WTC11 (cell line): ENCODE measurements around the gene USP13. TPM values are rescaled to one million over a fixed set of nuclear protein-coding genes. Genes with fewer than 3 reads are reported as not detected.

Experiments
- ATAC-seq: fragments of 200-7000 bp; cut with Tn5 transposase; 2 replicates; pipeline ENCODE4 v1.10.0; 2021; ENCODE audit warnings: mild to moderate bottlenecking, moderate library complexity
- CTCF ChIA-PET: fragments of 300-600 bp; sonication (Branson Sonifier 250); formaldehyde crosslinking; loops from one replicate; lab custom pipeline; 2021; ENCODE audit warnings: antibody characterized with exemption; lab: Charles Lee
- POLR2A ChIA-PET: fragments of 350-600 bp; sonication (Branson Sonifier 250); formaldehyde crosslinking; loops from one replicate; lab custom pipeline; 2021; ENCODE audit warnings: antibody characterized with exemption; lab: Charles Lee
- DNase-seq: peaks from one replicate; pipeline ENCODE4 v3.0.0; 2021; ENCODE audit warnings: low spot score
- H3K27ac Mint-ChIP-seq: 2 replicates; pipeline ENCODE4 v1.8.0; 2021; ENCODE audit warnings: mixed read lengths
- H3K27me3 Mint-ChIP-seq: 2 replicates; pipeline ENCODE4 v1.8.0; 2021; ENCODE audit warnings: low read depth, mild to moderate bottlenecking, moderate library complexity, mixed read lengths
- H3K36me3 Mint-ChIP-seq: 2 replicates; pipeline ENCODE4 v1.8.0; 2021; ENCODE audit warnings: mixed read lengths
- H3K4me1 Mint-ChIP-seq: 2 replicates; pipeline ENCODE4 v1.8.0; 2022; ENCODE audit warnings: mixed read lengths
- H3K4me3 Mint-ChIP-seq: 2 replicates; pipeline ENCODE4 v1.8.0; 2021; ENCODE audit warnings: mild to moderate bottlenecking, moderate library complexity, mixed read lengths
- H3K9me3 Mint-ChIP-seq: 2 replicates; pipeline ENCODE4 v1.8.0; 2021; ENCODE audit warnings: mixed read lengths
- ELF4 ChIP-seq: sonication (generic); formaldehyde crosslinking; IDR thresholded peaks from 2 replicates; pipeline ENCODE4 v1.8.1; 2022; ENCODE audit warnings: low read depth, mild to moderate bottlenecking, moderate library complexity, missing genetic modification reagents
- EMX1 ChIP-seq: fragments of 250-450 bp; sonication (Bioruptor Pico); IDR thresholded peaks from 2 replicates; pipeline ENCODE4 v1.8.0; 2021; ENCODE audit warnings: mild to moderate bottlenecking
- FOXK1 ChIP-seq: sonication (generic); formaldehyde crosslinking; IDR thresholded peaks from 2 replicates; pipeline ENCODE4 v1.8.0; 2022; ENCODE audit warnings: mild to moderate bottlenecking, moderate library complexity, missing genetic modification reagents
- GTF2I ChIP-seq: fragments of 250-450 bp; sonication (Bioruptor Pico); conservative IDR thresholded peaks from 2 replicates; pipeline ENCODE4 v1.4.0; 2021; ENCODE audit warnings: mild to moderate bottlenecking
- NR3C1 ChIP-seq: sonication (generic); formaldehyde crosslinking; conservative IDR thresholded peaks from 2 replicates; pipeline ENCODE4 v1.8.1; 2023; ENCODE audit warnings: low read depth, mild to moderate bottlenecking, missing genetic modification reagents
- RORB ChIP-seq: fragments of 250-450 bp; sonication (Bioruptor Pico); IDR thresholded peaks from 2 replicates; pipeline ENCODE4 v1.9.0; 2021; ENCODE audit warnings: mild to moderate bottlenecking
- SOX15 ChIP-seq: fragments of 250-450 bp; sonication (Bioruptor Pico); IDR thresholded peaks from 2 replicates; pipeline ENCODE4 v1.9.0; 2021; ENCODE audit warnings: mild to moderate bottlenecking
- TEAD1 ChIP-seq: sonication (generic); formaldehyde crosslinking; IDR thresholded peaks from 2 replicates; pipeline ENCODE4 v1.8.0; 2022; ENCODE audit warnings: mild to moderate bottlenecking, missing genetic modification reagents
- ZBTB21 ChIP-seq: sonication (generic); formaldehyde crosslinking; IDR thresholded peaks from 2 replicates; pipeline ENCODE4 v1.8.1; 2023; ENCODE audit warnings: mild to moderate bottlenecking, missing genetic modification reagents, borderline replicate concordance
- ZNF396 ChIP-seq: fragments of 250-450 bp; sonication (Bioruptor Pico); IDR thresholded peaks from 2 replicates; pipeline ENCODE4 v1.8.0; 2021; ENCODE audit warnings: mild to moderate bottlenecking, moderate library complexity, borderline replicate concordance
- total RNA-seq: library from RNA; stranded (reverse); gene quantifications from 3 replicates; pipeline ENCODE4 v1.2.3, GENCODE V29; 2021
- TF ChIP-seq, protein P1 (sequence below): fragments of 200-600 bp; IDR thresholded peaks from 2 replicates; pipeline ENCODE4 v1.8.0; 2022; ENCODE audit warnings: antibody characterized with exemption
- TF ChIP-seq, protein P2 (sequence below): fragments of 250-450 bp; sonication (Bioruptor Pico); IDR thresholded peaks from 2 replicates; pipeline ENCODE4 v2.1.2; 2022; ENCODE audit warnings: mild to moderate bottlenecking, moderate library complexity
- TF ChIP-seq, protein P3 (sequence below): sonication (generic); formaldehyde crosslinking; IDR thresholded peaks from 2 replicates; pipeline ENCODE4 v1.8.0; 2023; ENCODE audit warnings: missing genetic modification reagents, mild to moderate bottlenecking, borderline replicate concordance
- TF ChIP-seq, protein P4 (sequence below): sonication (generic); formaldehyde crosslinking; IDR thresholded peaks from 2 replicates; pipeline ENCODE4 v1.8.0; 2022; ENCODE audit warnings: mild to moderate bottlenecking, missing genetic modification reagents
- TF ChIP-seq, protein P5 (sequence below): fragments of 250-450 bp; sonication (Bioruptor Pico); conservative IDR thresholded peaks from 2 replicates; pipeline ENCODE4 v1.9.0; 2021; ENCODE audit warnings: mild to moderate bottlenecking
- TF ChIP-seq, protein P6 (sequence below): sonication (generic); formaldehyde crosslinking; IDR thresholded peaks from 2 replicates; pipeline ENCODE4 v1.8.0; 2023; ENCODE audit warnings: mild to moderate bottlenecking, missing genetic modification reagents
- TF ChIP-seq, protein P7 (sequence below): fragments of 250-450 bp; sonication (Bioruptor Pico); IDR thresholded peaks from 2 replicates; pipeline ENCODE4 v1.9.0; 2021; ENCODE audit warnings: mild to moderate bottlenecking, borderline replicate concordance

The USP13 gene
- total RNA-seq, 1 experiment from 2014 or later: 26.8 TPM

DNA sequence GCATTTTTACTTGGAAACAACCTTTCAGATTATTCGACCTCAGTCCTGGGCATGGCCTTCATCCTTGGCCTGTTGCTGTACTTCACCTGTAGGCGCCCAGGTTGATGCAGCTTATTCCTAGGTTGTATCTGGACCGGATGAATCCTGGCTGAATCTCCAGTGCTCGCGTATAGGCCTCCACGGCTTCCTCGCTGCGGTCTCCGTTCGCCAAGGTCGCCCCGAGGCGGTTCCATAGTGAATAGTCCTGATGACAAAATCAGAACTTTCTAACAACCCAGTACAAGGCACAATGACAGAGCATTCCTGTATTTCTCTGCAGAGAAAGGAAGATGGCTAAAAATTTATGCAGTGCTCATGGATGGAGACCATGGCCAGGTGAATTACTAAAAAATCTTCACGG, 154.7 kb downstream of the USP13 start (continued):
- TF ChIP-seq, protein P1, sequence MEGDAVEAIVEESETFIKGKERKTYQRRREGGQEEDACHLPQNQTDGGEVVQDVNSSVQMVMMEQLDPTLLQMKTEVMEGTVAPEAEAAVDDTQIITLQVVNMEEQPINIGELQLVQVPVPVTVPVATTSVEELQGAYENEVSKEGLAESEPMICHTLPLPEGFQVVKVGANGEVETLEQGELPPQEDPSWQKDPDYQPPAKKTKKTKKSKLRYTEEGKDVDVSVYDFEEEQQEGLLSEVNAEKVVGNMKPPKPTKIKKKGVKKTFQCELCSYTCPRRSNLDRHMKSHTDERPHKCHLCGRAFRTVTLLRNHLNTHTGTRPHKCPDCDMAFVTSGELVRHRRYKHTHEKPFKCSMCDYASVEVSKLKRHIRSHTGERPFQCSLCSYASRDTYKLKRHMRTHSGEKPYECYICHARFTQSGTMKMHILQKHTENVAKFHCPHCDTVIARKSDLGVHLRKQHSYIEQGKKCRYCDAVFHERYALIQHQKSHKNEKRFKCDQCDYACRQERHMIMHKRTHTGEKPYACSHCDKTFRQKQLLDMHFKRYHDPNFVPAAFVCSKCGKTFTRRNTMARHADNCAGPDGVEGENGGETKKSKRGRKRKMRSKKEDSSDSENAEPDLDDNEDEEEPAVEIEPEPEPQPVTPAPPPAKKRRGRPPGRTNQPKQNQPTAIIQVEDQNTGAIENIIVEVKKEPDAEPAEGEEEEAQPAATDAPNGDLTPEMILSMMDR: no peak
- TF ChIP-seq, protein P2, sequence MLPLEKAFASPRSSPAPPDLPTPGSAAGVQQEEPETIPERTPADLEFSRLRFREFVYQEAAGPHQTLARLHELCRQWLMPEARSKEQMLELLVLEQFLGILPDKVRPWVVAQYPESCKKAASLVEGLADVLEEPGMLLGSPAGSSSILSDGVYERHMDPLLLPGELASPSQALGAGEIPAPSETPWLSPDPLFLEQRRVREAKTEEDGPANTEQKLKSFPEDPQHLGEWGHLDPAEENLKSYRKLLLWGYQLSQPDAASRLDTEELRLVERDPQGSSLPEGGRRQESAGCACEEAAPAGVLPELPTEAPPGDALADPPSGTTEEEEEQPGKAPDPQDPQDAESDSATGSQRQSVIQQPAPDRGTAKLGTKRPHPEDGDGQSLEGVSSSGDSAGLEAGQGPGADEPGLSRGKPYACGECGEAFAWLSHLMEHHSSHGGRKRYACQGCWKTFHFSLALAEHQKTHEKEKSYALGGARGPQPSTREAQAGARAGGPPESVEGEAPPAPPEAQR (CRISPR knock-in tag): no peak
- TF ChIP-seq, all 79 proteins: peak for 0

DNA sequence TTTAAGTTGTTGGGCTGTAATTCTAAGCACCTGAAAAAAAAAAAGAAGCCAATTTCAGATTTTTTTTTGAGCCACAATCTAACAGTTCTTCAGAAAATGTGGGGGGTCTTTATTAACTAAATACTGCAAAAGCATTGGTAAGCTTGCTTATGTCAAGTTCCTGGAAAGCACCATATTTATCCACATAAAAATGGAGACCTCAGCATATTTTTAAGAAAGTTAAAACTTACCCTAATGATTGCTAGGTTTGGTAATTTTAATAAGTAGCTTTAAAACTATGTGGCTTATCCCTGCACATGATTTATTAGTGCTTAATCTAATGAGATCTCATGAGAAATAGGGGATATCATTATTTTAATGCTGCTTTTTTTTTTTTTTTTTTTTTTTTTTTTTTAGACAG, 156.8 kb downstream of the USP13 start:
- H3K4me1 Mint-ChIP-seq: peaks cover 4% of the 10 kb centered on the region
- POLR2A ChIA-PET: no interaction called here
- no peaks in the 10 kb centered on the region for H3K27me3 Mint-ChIP-seq
- CTCF ChIA-PET: interaction anchor here (0.6 to 1.3 kb wide), 2 partner anchors 42 to 414 kb away, joined by 4 to 5 read pairs; no protein-coding TSS in a partner anchor
- no peaks in the 10 kb centered on the region; the same call in 1 of the 2 replicates for H3K36me3 Mint-ChIP-seq
- ATAC-seq (no peak), DNase-seq (no peak)
- no peak overlapping the region for H3K4me3 Mint-ChIP-seq
- no peaks in the 10 kb centered on the region for H3K9me3 Mint-ChIP-seq
- H3K27ac Mint-ChIP-seq: no peak overlapping the region
- TF ChIP-seq RORB (CRISPR knock-in tag) (no peak), ELF4 (CRISPR knock-in tag) (no peak), FOXK1 (CRISPR knock-in tag) (no peak), TEAD1 (CRISPR knock-in tag) (no peak), GTF2I (CRISPR knock-in tag) (no peak), ZNF396 (CRISPR knock-in tag) (no peak), ZBTB21 (CRISPR knock-in tag) (no peak), EMX1 (CRISPR knock-in tag) (no peak), NR3C1 (no peak), SOX15 (no peak)
- TF ChIP-seq, protein P3, sequence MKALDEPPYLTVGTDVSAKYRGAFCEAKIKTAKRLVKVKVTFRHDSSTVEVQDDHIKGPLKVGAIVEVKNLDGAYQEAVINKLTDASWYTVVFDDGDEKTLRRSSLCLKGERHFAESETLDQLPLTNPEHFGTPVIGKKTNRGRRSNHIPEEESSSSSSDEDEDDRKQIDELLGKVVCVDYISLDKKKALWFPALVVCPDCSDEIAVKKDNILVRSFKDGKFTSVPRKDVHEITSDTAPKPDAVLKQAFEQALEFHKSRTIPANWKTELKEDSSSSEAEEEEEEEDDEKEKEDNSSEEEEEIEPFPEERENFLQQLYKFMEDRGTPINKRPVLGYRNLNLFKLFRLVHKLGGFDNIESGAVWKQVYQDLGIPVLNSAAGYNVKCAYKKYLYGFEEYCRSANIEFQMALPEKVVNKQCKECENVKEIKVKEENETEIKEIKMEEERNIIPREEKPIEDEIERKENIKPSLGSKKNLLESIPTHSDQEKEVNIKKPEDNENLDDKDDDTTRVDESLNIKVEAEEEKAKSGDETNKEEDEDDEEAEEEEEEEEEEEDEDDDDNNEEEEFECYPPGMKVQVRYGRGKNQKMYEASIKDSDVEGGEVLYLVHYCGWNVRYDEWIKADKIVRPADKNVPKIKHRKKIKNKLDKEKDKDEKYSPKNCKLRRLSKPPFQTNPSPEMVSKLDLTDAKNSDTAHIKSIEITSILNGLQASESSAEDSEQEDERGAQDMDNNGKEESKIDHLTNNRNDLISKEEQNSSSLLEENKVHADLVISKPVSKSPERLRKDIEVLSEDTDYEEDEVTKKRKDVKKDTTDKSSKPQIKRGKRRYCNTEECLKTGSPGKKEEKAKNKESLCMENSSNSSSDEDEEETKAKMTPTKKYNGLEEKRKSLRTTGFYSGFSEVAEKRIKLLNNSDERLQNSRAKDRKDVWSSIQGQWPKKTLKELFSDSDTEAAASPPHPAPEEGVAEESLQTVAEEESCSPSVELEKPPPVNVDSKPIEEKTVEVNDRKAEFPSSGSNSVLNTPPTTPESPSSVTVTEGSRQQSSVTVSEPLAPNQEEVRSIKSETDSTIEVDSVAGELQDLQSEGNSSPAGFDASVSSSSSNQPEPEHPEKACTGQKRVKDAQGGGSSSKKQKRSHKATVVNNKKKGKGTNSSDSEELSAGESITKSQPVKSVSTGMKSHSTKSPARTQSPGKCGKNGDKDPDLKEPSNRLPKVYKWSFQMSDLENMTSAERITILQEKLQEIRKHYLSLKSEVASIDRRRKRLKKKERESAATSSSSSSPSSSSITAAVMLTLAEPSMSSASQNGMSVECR (CRISPR knock-in tag): no peak
- TF ChIP-seq, protein P4, sequence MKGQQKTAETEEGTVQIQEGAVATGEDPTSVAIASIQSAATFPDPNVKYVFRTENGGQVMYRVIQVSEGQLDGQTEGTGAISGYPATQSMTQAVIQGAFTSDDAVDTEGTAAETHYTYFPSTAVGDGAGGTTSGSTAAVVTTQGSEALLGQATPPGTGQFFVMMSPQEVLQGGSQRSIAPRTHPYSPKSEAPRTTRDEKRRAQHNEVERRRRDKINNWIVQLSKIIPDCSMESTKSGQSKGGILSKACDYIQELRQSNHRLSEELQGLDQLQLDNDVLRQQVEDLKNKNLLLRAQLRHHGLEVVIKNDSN: no peak
- TF ChIP-seq, protein P5, sequence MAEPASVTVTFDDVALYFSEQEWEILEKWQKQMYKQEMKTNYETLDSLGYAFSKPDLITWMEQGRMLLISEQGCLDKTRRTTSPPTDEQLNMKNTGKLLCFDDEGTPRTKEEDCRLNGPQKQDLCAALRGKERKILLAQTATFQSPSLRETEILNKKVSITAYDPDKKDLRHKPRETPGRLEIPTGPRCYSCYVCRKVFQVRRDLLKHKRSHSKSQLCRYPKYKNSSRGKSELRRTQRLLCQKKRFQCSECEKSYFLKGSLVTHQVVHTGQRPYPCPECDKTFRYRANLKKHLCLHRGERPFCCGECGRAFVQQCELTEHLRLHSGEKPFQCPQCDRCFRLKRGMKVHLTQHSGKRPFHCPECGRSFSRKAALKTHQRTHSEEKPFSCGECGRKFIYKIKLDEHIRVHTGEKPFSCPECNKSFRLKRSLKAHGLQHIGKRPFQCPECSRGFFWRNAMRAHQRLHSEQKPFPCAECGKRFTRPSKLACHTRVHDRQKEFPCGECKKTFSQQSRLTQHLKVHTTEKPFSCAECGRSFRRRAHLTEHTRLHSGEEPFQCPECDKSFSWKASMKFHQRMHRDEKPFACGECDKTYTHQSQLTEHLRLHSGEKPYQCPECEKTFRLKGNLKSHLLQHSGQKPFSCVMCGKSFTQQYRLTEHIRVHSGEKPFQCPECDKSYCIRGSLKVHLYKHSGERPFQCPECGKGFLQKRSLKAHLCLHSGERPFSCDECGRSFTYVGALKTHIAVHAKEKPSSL (CRISPR knock-in tag): no peak
- TF ChIP-seq, protein P6, sequence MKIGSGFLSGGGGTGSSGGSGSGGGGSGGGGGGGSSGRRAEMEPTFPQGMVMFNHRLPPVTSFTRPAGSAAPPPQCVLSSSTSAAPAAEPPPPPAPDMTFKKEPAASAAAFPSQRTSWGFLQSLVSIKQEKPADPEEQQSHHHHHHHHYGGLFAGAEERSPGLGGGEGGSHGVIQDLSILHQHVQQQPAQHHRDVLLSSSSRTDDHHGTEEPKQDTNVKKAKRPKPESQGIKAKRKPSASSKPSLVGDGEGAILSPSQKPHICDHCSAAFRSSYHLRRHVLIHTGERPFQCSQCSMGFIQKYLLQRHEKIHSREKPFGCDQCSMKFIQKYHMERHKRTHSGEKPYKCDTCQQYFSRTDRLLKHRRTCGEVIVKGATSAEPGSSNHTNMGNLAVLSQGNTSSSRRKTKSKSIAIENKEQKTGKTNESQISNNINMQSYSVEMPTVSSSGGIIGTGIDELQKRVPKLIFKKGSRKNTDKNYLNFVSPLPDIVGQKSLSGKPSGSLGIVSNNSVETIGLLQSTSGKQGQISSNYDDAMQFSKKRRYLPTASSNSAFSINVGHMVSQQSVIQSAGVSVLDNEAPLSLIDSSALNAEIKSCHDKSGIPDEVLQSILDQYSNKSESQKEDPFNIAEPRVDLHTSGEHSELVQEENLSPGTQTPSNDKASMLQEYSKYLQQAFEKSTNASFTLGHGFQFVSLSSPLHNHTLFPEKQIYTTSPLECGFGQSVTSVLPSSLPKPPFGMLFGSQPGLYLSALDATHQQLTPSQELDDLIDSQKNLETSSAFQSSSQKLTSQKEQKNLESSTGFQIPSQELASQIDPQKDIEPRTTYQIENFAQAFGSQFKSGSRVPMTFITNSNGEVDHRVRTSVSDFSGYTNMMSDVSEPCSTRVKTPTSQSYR (CRISPR knock-in tag): no peak
- TF ChIP-seq, protein P7, sequence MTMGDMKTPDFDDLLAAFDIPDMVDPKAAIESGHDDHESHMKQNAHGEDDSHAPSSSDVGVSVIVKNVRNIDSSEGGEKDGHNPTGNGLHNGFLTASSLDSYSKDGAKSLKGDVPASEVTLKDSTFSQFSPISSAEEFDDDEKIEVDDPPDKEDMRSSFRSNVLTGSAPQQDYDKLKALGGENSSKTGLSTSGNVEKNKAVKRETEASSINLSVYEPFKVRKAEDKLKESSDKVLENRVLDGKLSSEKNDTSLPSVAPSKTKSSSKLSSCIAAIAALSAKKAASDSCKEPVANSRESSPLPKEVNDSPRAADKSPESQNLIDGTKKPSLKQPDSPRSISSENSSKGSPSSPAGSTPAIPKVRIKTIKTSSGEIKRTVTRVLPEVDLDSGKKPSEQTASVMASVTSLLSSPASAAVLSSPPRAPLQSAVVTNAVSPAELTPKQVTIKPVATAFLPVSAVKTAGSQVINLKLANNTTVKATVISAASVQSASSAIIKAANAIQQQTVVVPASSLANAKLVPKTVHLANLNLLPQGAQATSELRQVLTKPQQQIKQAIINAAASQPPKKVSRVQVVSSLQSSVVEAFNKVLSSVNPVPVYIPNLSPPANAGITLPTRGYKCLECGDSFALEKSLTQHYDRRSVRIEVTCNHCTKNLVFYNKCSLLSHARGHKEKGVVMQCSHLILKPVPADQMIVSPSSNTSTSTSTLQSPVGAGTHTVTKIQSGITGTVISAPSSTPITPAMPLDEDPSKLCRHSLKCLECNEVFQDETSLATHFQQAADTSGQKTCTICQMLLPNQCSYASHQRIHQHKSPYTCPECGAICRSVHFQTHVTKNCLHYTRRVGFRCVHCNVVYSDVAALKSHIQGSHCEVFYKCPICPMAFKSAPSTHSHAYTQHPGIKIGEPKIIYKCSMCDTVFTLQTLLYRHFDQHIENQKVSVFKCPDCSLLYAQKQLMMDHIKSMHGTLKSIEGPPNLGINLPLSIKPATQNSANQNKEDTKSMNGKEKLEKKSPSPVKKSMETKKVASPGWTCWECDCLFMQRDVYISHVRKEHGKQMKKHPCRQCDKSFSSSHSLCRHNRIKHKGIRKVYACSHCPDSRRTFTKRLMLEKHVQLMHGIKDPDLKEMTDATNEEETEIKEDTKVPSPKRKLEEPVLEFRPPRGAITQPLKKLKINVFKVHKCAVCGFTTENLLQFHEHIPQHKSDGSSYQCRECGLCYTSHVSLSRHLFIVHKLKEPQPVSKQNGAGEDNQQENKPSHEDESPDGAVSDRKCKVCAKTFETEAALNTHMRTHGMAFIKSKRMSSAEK (CRISPR knock-in tag): no peak
